NCI-H1417 treated with DMSO at 0.1 percent for 48 hours (cell line): ENCODE data around the gene GZF1.

Experiments used
- DNase-seq: peaks from one replicate; lab custom pipeline; 2025; lab: John Stamatoyannopoulos, UW

Gene GZF1

GRCh38 chr20:23369072-23369823 is 7.3 kb downstream of the GZF1 start:
- DNase-seq: no peak

- no peak for DNase-seq
These were observed 8.3 kb downstream of the GZF1 start for GRCh38 chr20:23370274-23370673.

- DNase-seq: no peak
These were observed 8.9 kb downstream of the GZF1 start for GRCh38 chr20:23370873-23371272.

DNA sequence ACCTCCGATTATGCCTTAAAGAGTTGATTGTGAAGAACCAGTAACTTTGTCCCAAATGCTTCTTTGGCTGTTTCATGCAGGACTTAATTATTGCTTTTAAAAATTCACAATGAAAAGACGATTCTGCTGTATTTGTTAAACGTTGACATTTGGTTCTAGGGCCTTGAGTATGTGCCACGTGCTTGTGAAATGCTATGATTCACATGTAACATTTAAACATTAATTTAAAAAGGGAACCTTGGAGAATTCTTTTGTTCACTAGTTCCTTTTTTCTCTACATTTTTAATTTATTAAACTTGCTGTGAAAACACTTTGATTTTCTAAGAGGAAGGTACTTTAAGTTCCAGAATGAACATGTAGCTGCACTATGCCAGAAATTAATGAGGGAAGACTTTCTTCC is 9.5 kb downstream of the GZF1 start:
- no peak for DNase-seq

- no peak for DNase-seq
These were observed 12.5 kb downstream of the GZF1 start for GRCh38 chr20:23374441-23374840.

DNA sequence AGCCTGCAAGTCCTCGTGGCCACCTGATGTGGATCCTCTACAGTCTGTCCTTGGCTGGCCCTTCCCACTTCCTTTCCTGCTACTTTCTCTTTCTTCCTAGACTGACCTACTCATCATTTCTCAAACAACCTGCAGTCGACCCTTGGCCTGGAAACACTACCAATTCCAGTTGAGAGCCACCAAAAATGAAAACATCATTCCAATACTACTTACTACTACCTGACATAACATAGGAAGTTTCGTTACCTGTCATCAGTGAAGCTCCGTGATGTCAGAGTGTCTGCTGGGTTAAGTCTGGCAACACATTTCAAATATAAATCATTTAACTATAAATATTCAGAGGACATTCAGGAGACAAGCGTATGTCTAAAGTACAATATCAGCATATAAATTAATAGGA is 13.8 kb downstream of the GZF1 start:
- no peak for DNase-seq

- no peak for DNase-seq
These were observed 17.8 kb downstream of the GZF1 start for GRCh38 chr20:23379772-23380171.

DNA sequence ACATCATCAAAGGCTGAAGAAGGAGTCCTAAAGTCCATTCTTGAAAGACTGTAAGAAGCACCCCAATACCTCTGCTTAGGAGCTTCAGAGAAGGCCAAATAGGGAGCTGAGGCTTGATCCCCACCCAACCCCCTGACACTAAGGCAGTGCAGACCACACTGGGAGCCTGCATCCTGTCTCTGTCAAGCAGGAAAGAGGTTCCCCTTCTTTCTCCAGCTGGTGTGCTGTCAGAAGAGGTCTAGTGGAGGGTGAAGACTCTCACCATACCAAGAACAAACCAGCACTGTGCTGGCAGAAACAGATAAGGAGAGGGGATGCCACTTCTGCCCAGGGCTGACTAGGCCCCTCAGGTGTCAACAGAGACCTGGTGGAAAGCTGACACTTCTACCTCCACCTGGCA is 19.9 kb downstream of the GZF1 start:
- DNase-seq: no peak

GRCh38 chr20:23386304-23387117 is 24.5 kb downstream of the GZF1 start:
- no peak for DNase-seq

DNA sequence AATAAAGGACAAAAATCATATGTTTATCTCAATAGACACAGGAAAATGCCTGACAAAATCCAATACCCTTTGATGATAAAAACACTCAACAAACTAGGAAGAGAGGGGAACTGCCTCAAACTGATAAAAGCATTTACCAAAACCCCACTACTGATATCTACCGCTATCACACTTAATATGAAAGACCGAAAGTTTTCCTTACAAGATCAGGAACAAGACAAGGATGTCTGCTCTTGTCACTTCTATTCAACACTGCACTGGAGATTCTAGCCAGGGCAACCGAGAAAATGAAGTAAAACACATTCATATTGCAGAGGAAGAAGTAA is 25.1 kb downstream of the GZF1 start:
- no peak for DNase-seq

- DNase-seq: no peak
These were observed 28.3 kb downstream of the GZF1 start for GRCh38 chr20:23390091-23390774.

DNA sequence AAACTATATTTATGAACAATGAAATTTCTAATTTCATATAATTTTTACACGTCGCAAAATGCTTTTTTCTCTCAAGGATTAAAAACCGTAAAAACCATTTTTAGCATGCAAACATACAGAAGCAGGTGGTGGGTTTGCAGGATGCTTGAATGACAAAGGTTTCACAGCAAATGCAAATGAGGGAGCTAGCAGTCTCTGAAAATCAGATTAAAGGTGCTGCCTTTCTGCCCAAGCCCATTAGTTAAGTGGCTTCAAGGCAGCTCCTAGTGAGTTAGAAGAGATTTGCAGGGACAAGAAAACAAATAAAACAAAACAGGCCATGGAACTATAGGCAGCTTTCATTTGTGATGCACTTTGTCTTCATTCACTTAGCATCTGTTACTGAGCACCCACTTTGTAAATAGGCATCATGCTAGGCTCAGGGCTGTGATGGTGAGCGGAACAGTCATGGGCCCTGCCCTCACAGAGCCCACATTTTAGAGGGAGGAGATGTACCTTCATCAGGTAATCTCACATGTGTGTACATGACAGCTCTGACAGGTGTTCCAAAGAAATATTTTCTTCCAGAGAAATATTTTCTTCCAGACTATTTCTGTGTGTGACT is 29.8 kb downstream of the GZF1 start:
- no peak for DNase-seq

GRCh38 chr20:23393996-23394775 is 32.2 kb downstream of the GZF1 start:
- no peak for DNase-seq

DNA sequence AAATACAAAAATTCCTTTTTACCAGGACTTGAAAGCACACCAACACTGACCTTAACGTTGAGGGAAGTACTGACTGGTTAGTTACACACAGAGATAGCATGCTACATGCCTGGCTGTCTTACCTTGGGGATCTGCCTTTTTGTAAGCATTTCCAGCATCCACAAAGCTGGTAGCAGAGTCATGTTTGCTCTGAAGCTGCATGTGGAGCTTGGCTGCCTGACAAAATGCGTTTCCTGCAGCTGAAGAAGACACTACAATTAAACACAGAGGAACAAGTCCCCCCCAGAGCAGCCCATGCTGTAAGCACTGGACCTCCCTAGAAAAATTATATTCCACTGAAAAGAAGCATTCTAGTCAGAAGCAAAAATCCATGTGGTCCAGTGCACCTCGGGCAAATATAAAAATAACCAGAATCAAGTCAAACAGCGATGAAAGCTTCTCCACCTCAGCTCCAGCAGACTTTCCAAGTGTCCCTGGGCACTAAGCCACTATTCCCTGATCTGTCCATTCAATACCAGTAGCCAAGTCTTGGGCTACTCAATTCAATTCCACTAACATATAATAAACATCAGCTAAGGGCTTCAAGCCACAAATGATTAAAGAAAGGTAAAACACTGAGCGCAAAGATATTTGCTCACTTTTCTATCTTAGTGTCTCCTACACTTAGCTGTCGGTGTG is 35.1 kb downstream of the GZF1 start:
- no peak for DNase-seq

DNA sequence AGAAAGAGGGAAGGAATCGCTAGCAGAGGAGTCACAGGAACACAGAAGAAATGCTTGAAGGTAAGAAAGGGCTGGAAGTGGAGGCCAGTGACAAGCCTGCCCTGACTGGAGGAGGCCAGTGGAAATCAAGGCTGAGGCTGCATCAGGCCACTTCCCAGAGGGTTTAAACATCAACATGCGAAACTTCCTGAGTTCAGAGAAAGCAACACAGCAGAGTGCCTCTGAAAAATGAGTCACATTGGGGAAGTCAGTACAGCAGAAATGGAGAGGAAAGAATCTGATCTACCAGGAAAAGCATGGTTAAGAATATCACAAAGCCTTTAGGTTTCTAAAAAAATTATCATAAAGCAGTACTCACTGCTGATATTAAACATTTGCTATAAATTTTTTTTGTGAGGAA is 36.0 kb downstream of the GZF1 start:
- no peak for DNase-seq

- DNase-seq: no peak
These were observed 37.7 kb downstream of the GZF1 start for GRCh38 chr20:23399568-23400241.

GRCh38 chr20:23401051-23401450 is 39.1 kb downstream of the GZF1 start:
- no peak for DNase-seq

DNA sequence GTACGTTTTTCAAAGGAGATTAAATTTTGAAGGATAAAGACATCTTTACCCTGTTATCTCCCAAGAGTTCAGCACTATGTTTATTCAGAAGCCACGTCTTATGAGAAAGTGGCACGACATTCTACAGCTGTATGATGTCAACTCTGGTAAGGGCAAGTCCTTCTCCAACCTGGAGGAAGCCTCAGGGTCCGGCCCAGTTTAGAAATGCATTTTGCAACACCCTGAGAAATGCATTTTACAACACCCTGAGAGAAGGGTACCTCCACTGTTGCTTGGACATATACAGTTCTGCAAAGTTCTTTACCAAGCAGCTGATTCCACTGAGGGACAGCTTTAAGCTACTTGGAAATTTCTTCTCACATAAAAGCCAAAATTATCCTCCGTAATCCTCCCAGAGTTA is 41.8 kb downstream of the GZF1 start:
- DNase-seq: no peak

DNA sequence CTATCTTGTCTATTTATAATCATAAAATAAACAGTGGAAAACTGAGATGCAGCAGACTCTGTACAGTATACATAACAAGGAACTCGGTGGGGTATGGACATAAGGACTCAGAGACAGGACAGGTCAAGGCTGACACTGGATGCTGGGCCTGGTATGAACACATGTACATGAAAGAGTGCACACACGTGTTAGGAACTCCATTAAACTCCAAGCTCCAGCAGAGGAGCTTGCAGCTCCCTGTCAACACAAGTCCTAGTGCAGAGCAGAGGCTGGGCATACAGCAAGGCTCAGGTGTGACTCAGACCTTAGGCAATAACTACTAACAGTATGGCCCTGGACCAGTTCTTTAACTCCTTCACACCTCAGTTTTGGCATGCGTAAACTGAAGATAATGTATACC is 42.2 kb downstream of the GZF1 start:
- DNase-seq: no peak

- DNase-seq: no peak
These were observed 44.9 kb downstream of the GZF1 start for GRCh38 chr20:23406880-23407279.
